ENCODE results near the gene TMEM237. TPM values are rescaled to one million over a fixed set of nuclear protein-coding genes. Genes with fewer than 3 reads are reported as not detected.
"Not testable (repeated sequence)": the region's sequence is repeated elsewhere in the genome, so short reads cannot be mapped to it uniquely, and the experiment has no call there.

The TMEM237 gene
- total RNA-seq, 1 donor from 2014 or later: 43.2 TPM

DNA sequence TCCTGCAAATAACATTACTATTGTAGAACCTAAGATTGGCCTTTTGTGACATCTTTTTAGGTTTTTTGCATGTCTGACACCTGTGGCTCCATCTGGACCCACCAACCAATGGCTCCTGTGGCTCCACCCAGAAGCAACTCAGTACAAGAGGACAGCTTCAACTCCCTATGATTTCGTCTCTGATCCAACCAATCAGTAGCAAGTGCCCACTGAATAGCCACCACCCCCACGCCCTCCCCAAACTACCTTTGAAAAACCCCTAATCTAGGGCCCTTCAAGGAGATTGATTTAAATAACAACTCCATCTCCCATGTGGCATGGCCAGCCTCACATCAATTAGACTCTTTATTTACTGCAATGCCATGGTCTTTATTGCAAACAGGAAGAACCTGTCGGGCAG is 31.5 kb upstream of the TMEM237 start:
- Mint-ChIP-seq H3K4me1 (ENCODE audit: unreplicated experiment) (no peaks in the 10 kb centered on the region), H3K27ac (no peak overlapping the region), H3K36me3 (no peaks in the 10 kb centered on the region), H3K9me3 (no peaks in the 10 kb centered on the region), H3K4me3 (no peak overlapping the region), H3K27me3 (peaks cover 7% of the 10 kb centered on the region)
- TF ChIP-seq, protein P1, sequence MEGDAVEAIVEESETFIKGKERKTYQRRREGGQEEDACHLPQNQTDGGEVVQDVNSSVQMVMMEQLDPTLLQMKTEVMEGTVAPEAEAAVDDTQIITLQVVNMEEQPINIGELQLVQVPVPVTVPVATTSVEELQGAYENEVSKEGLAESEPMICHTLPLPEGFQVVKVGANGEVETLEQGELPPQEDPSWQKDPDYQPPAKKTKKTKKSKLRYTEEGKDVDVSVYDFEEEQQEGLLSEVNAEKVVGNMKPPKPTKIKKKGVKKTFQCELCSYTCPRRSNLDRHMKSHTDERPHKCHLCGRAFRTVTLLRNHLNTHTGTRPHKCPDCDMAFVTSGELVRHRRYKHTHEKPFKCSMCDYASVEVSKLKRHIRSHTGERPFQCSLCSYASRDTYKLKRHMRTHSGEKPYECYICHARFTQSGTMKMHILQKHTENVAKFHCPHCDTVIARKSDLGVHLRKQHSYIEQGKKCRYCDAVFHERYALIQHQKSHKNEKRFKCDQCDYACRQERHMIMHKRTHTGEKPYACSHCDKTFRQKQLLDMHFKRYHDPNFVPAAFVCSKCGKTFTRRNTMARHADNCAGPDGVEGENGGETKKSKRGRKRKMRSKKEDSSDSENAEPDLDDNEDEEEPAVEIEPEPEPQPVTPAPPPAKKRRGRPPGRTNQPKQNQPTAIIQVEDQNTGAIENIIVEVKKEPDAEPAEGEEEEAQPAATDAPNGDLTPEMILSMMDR (conservative IDR thresholded peaks at IDR 0.05): no peak
- DNase-seq (ENCODE audit: extremely low spot score, unreplicated experiment): no peak

DNA sequence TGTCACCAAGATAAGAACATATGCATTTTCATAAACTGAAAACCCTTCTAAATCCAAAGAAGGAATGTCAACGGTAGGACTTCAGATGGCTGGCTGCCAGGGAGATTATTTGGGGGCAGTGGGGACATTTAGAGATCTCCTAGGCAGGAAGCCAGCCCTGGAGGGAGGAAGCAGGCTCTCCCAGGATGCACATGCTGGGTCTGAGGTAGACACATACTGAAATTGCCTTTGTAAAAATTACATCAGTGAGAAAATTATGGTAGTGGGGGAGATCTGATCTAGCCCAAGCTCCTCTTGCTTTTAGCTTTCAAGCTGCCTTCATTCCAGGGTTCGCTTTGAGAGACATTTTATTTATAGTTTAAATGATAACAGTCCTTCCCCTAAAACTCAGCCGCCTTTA is 31.0 kb upstream of the TMEM237 start:
- no peak overlapping the region for H3K27ac Mint-ChIP-seq
- DNase-seq (ENCODE audit: extremely low spot score, unreplicated experiment): no peak
- H3K27me3 Mint-ChIP-seq: peaks cover 7% of the 10 kb centered on the region
- H3K9me3 Mint-ChIP-seq: no peaks in the 10 kb centered on the region
- TF ChIP-seq, protein P1 (conservative IDR thresholded peaks at IDR 0.05): no peak
- H3K4me1 Mint-ChIP-seq (ENCODE audit: unreplicated experiment): no peaks in the 10 kb centered on the region
- no peaks in the 10 kb centered on the region for H3K36me3 Mint-ChIP-seq
- H3K4me3 Mint-ChIP-seq: no peak overlapping the region

DNA sequence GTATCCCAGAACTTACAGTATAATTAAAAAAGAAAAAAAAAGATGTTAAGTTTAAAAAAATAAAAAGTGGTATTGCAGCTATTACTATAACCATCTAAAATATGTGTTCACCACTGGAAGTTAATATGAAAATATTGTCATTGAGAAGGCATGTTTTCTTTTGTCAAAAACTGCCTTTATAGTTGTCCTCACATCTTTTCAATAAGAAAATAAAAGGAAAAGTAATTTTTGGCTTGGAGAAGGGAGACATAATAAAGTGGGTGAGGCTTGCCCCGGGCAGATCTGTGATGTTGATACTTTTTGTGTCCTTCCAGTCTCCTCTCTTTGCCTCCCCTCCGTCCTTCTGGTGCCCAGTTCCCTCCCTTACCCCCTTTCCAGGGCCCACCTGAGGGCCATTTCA is 30.2 kb upstream of the TMEM237 start:
- Mint-ChIP-seq H3K9me3 (no peaks in the 10 kb centered on the region), H3K4me3 (no peak overlapping the region), H3K27me3 (peaks cover 7% of the 10 kb centered on the region), H3K4me1 (ENCODE audit: unreplicated experiment) (no peaks in the 10 kb centered on the region), H3K27ac (no peak overlapping the region), H3K36me3 (no peaks in the 10 kb centered on the region)
- TF ChIP-seq, protein P1 (conservative IDR thresholded peaks at IDR 0.05): no peak
- no peak for DNase-seq (ENCODE audit: extremely low spot score, unreplicated experiment)

DNA sequence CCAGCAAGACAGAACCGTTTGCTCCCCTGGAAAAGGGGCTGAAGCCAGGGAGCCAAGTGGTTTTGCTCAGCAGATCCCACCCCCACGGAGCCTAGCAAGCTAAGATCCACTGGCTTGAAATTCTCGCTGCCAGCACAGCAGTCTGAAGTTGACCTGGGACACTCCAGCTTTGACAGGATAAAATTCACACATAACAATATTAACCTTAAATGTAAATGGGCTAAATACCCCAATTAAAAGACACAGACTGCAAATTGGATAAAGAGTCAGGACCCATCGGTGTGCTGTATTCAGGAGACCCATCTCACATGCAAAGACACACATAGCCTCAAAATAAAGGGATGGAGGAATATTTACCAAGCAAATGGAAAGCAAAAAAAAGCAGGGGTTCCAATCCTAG is 27.9 kb upstream of the TMEM237 start:
- H3K27ac Mint-ChIP-seq; H3K36me3 Mint-ChIP-seq; H3K9me3 Mint-ChIP-seq; H3K4me3 Mint-ChIP-seq; H3K4me1 Mint-ChIP-seq (ENCODE audit: unreplicated experiment); DNase-seq (ENCODE audit: extremely low spot score, unreplicated experiment); H3K27me3 Mint-ChIP-seq: not testable (repeated sequence)

DNA sequence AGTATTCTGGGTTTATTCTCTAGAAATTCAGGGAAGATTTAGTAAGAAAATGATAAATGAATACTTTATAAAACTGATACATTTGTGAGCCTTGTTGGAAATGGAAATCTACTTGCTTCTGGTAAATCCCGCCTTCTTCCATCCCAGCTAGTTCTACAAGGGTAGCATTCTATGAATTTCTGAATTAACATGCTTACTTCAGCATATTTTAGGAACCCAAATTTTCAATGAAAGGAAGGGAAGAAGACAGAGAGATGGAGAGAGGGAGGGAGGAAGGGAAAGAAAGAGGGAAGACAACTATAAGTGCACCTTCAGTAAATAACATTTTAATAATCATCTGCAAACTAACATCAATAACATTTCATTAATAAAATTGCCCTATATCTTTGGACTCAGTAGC is 26.6 kb upstream of the TMEM237 start:
- TF ChIP-seq, protein P1 (conservative IDR thresholded peaks at IDR 0.05): no peak
- H3K27me3 Mint-ChIP-seq: peaks cover 7% of the 10 kb centered on the region
- no peaks in the 10 kb centered on the region for H3K9me3 Mint-ChIP-seq
- no peaks in the 10 kb centered on the region for H3K4me1 Mint-ChIP-seq (ENCODE audit: unreplicated experiment)
- H3K27ac Mint-ChIP-seq: no peak overlapping the region
- H3K4me3 Mint-ChIP-seq: no peak overlapping the region
- H3K36me3 Mint-ChIP-seq: no peaks in the 10 kb centered on the region
- no peak for DNase-seq (ENCODE audit: extremely low spot score, unreplicated experiment)

DNA sequence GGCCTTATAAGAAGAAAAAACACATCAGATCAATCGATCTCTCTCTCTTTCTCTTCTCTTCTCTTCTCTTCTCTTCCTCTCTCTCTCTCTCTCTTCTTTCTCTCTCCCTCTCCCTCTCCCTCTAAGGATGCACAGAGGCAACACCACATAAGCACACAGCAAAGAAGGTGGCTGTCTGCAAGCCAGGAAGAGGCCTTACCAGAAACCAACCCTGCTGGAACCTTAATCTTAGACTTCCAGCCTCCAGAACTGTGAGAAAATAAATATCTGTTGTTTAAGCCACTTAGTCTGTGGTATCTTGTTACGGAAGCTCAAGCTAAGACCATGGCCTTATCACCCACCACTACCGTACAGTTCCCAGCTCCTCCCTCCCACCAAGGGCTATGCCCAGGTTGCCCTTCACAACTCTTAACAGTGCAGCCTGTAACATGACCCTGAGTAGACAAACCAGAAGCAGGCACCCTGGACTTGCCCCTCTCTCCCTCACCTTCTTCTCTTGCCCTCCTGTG is 25.2 kb upstream of the TMEM237 start:
- Mint-ChIP-seq H3K4me3 (no peak overlapping the region), H3K36me3 (no peaks in the 10 kb centered on the region), H3K9me3 (no peaks in the 10 kb centered on the region), H3K4me1 (ENCODE audit: unreplicated experiment) (no peaks in the 10 kb centered on the region), H3K27ac (no peak overlapping the region), H3K27me3 (peaks cover 7% of the 10 kb centered on the region)
- no peak for DNase-seq (ENCODE audit: extremely low spot score, unreplicated experiment)
- TF ChIP-seq, protein P1 (conservative IDR thresholded peaks at IDR 0.05): no peak

All from type B pancreatic cell (in vitro differentiated cells).